ENCODE data around the gene TXNL4A.

The TXNL4A gene

GRCh38 chr18:79943608-79944125 is 44.7 kb downstream of the TXNL4A start:
- Mint-ChIP-seq H3K36me3 (peaks cover 27 to 44% of the 10 kb centered on the region in 2 donors), H3K9me3 (no peaks in the 10 kb centered on the region), H3K27me3 (no peaks in the 10 kb centered on the region), H3K4me1 (peaks cover 31 to 51% of the 10 kb centered on the region in 2 donors), H3K27ac (no peak overlapping the region), H3K4me3 (peak overlapping the region in 1 of 2 donors; percentile 11)
- DNase-seq (no peak), ATAC-seq (replicated peaks) (no peak)

GRCh38 chr18:79942786-79943607 is 45.4 kb downstream of the TXNL4A start:
- H3K9me3 Mint-ChIP-seq, result no peaks in the 10 kb centered on the region
- peaks cover 31 to 48% of the 10 kb centered on the region in 2 donors for H3K36me3 Mint-ChIP-seq
- DNase-seq (no peak), ATAC-seq (replicated peaks) (no peak)
- no peak overlapping the region for H3K27ac Mint-ChIP-seq
- peaks cover 26 to 45% of the 10 kb centered on the region in 2 donors for H3K4me1 Mint-ChIP-seq
- no peaks in the 10 kb centered on the region for H3K27me3 Mint-ChIP-seq
- no peak overlapping the region for H3K4me3 Mint-ChIP-seq

GRCh38 chr18:79942211-79942610 is 46.2 kb downstream of the TXNL4A start:
- ATAC-seq (replicated peaks) (no peak), DNase-seq (no peak)
- Mint-ChIP-seq H3K4me1 (peaks cover 23 to 37% of the 10 kb centered on the region in 2 donors), H3K27me3 (no peaks in the 10 kb centered on the region), H3K9me3 (no peaks in the 10 kb centered on the region), H3K36me3 (peaks cover 39 to 55% of the 10 kb centered on the region in 2 donors), H3K4me3 (no peak overlapping the region), H3K27ac (no peak overlapping the region)

GRCh38 chr18:79941473-79942119 is 46.8 kb downstream of the TXNL4A start:
- Mint-ChIP-seq H3K27ac (no peak overlapping the region), H3K27me3 (no peaks in the 10 kb centered on the region), H3K9me3 (no peaks in the 10 kb centered on the region), H3K36me3 (peaks cover 45 to 62% of the 10 kb centered on the region in 2 donors), H3K4me3 (no peak overlapping the region), H3K4me1 (peaks cover 21 to 33% of the 10 kb centered on the region in 2 donors)
- ATAC-seq (replicated peaks), result no peak
- no peak for DNase-seq

GRCh38 chr18:79940814-79941472 is 47.4 kb downstream of the TXNL4A start:
- Mint-ChIP-seq H3K36me3 (peaks cover 52 to 68% of the 10 kb centered on the region in 2 donors), H3K27me3 (no peaks in the 10 kb centered on the region), H3K4me1 (peaks cover 17 to 28% of the 10 kb centered on the region in 2 donors), H3K27ac (no peak overlapping the region), H3K9me3 (peaks cover 1 to 2% of the 10 kb centered on the region in 2 donors), H3K4me3 (no peak overlapping the region)
- no peak for DNase-seq
- no peak for ATAC-seq (replicated peaks)

GRCh38 chr18:79940126-79940813 is 48.1 kb downstream of the TXNL4A start:
- ATAC-seq (replicated peaks) (no peak), DNase-seq (no peak)
- Mint-ChIP-seq H3K36me3 (peaks cover 57 to 73% of the 10 kb centered on the region in 2 donors), H3K9me3 (peaks cover 7 to 8% of the 10 kb centered on the region in 2 donors), H3K27ac (no peak overlapping the region), H3K4me1 (peaks cover 16 to 28% of the 10 kb centered on the region in 2 donors), H3K4me3 (no peak overlapping the region), H3K27me3 (no peaks in the 10 kb centered on the region)

GRCh38 chr18:79939096-79939495 is 49.3 kb downstream of the TXNL4A start:
- Mint-ChIP-seq H3K4me3 (no peak overlapping the region), H3K9me3 (peaks cover 8 to 9% of the 10 kb centered on the region in 2 donors), H3K27me3 (no peaks in the 10 kb centered on the region), H3K36me3 (peaks cover 69 to 76% of the 10 kb centered on the region in 2 donors), H3K27ac (no peak overlapping the region), H3K4me1 (peaks cover 8 to 27% of the 10 kb centered on the region in 2 donors)
- ATAC-seq (replicated peaks), result no peak
- no peak for DNase-seq

GRCh38 chr18:79938196-79938595 is 50.2 kb downstream of the TXNL4A start:
- H3K4me3 Mint-ChIP-seq, result no peak overlapping the region
- peaks cover 6 to 30% of the 10 kb centered on the region in 2 donors for H3K4me1 Mint-ChIP-seq
- no peak for DNase-seq
- no peak overlapping the region for H3K27ac Mint-ChIP-seq
- peaks cover 13 to 15% of the 10 kb centered on the region in 2 donors for H3K9me3 Mint-ChIP-seq
- no peak for ATAC-seq (replicated peaks)
- peaks cover 78 to 85% of the 10 kb centered on the region in 2 donors for H3K36me3 Mint-ChIP-seq
- no peaks in the 10 kb centered on the region for H3K27me3 Mint-ChIP-seq

GRCh38 chr18:79937103-79937860 is 51.1 kb downstream of the TXNL4A start:
- no peaks in the 10 kb centered on the region for H3K27me3 Mint-ChIP-seq
- ATAC-seq (replicated peaks) (no peak), DNase-seq (no peak)
- H3K4me1 Mint-ChIP-seq, result peaks cover 6 to 30% of the 10 kb centered on the region in 2 donors
- H3K4me3 Mint-ChIP-seq, result no peak overlapping the region
- H3K27ac Mint-ChIP-seq, result peak overlapping the region; percentile 37
- H3K36me3 Mint-ChIP-seq, result peaks cover 83 to 88% of the 10 kb centered on the region in 2 donors
- H3K9me3 Mint-ChIP-seq, result peaks cover 20 to 23% of the 10 kb centered on the region in 2 donors

GRCh38 chr18:79936641-79937040 is 51.7 kb downstream of the TXNL4A start:
- Mint-ChIP-seq H3K4me3 (no peak overlapping the region), H3K4me1 (peaks cover 6 to 30% of the 10 kb centered on the region in 2 donors), H3K9me3 (peaks cover 24 to 26% of the 10 kb centered on the region in 2 donors), H3K36me3 (peaks cover 82 to 89% of the 10 kb centered on the region in 2 donors), H3K27ac (no peak overlapping the region), H3K27me3 (no peaks in the 10 kb centered on the region)
- DNase-seq, result no peak
- no peak for ATAC-seq (replicated peaks)

- ATAC-seq (replicated peaks), result no peak
- DNase-seq, result no peak
- peaks cover 25 to 31% of the 10 kb centered on the region in 2 donors for H3K9me3 Mint-ChIP-seq
- H3K4me3 Mint-ChIP-seq, result no peak overlapping the region
- no peak overlapping the region for H3K27ac Mint-ChIP-seq
- H3K4me1 Mint-ChIP-seq, result peaks cover 6 to 30% of the 10 kb centered on the region in 2 donors
- peaks cover 86 to 93% of the 10 kb centered on the region in 2 donors for H3K36me3 Mint-ChIP-seq
- no peaks in the 10 kb centered on the region for H3K27me3 Mint-ChIP-seq
These were observed 52.4 kb downstream of the TXNL4A start for GRCh38 chr18:79935925-79936324.

GRCh38 chr18:79935499-79935898 is 52.9 kb downstream of the TXNL4A start:
- Mint-ChIP-seq H3K36me3 (peaks cover 84 to 90% of the 10 kb centered on the region in 2 donors), H3K4me3 (no peak overlapping the region), H3K9me3 (peaks cover 25 to 31% of the 10 kb centered on the region in 2 donors), H3K4me1 (peaks cover 6 to 30% of the 10 kb centered on the region in 2 donors), H3K27ac (no peak overlapping the region), H3K27me3 (no peaks in the 10 kb centered on the region)
- no peak for DNase-seq
- ATAC-seq (replicated peaks), result no peak

- peaks cover 83 to 90% of the 10 kb centered on the region in 2 donors for H3K36me3 Mint-ChIP-seq
- no peak overlapping the region for H3K27ac Mint-ChIP-seq
- peaks cover 25 to 31% of the 10 kb centered on the region in 2 donors for H3K9me3 Mint-ChIP-seq
- no peaks in the 10 kb centered on the region for H3K27me3 Mint-ChIP-seq
- no peak for DNase-seq
- H3K4me3 Mint-ChIP-seq, result no peak overlapping the region
- ATAC-seq (replicated peaks), result no peak
- H3K4me1 Mint-ChIP-seq, result peaks cover 6 to 29% of the 10 kb centered on the region in 2 donors
These were observed 53.3 kb downstream of the TXNL4A start for GRCh38 chr18:79935098-79935480.

All from stimulated activated naive B cell treated with anti-CD40 and anti-IgM and Interleukin-4, amounts not matched to agents 10 μg/mL and 1 μg/mL and 100 μg/mL, for 72 hours (primary cell).